Ovary (tissue), 9 donors: Measurements from ENCODE around the gene TEDC2. TPM values are rescaled to one million over a fixed set of nuclear protein-coding genes. Genes with fewer than 3 reads are reported as not detected.

ENCODE experiments used
- DNase-seq, 5 donors: peaks; one replicate each; pipeline ENCODE4 v3.0.0-alpha.2; 2019 to 2020
- H3K27ac ChIP-seq, 2 donors: fragments of 200-600 bp; one replicate each; pipeline versions ENCODE4 v1.5.1 to v1.8.0; 2019 to 2022
- H3K27me3 ChIP-seq: fragments of 200-600 bp; one replicate; pipeline ENCODE4 v1.8.0; 2022
- H3K36me3 ChIP-seq: fragments of 200-600 bp; sonication (generic); one replicate; pipeline ENCODE4 v1.5.1; 2019
- H3K4me1 ChIP-seq: one replicate; pipeline ENCODE4 v1.8.1; 2013; ENCODE audit warnings: mild to moderate bottlenecking, moderate library complexity; ENCODE audit not compliant: insufficient read depth
- H3K4me3 ChIP-seq: fragments of 200-600 bp; sonication (generic); one replicate; pipeline ENCODE4 v1.5.1; 2017
- H3K9me3 ChIP-seq, 2 donors: fragments of 200-600 bp in 1 of 2; sonication (generic) in 1 of 2; one replicate each; pipeline versions ENCODE4 v1.5.1 to v1.8.1; 2013 to 2019; ENCODE audit warnings: mild to moderate bottlenecking in 1 of 2, moderate library complexity in 1 of 2
- CTCF ChIP-seq, 3 donors: fragments of 450-650 bp in 2 of 3; fragments of 200-600 bp in 1 of 3; IDR thresholded peaks; one replicate each; pipeline versions ENCODE4 v1.5.1 to v1.8.0; 2016 to 2022; ENCODE audit warnings: antibody characterized with exemption in 3 of 3, mild to moderate bottlenecking in 1 of 3
- EP300 ChIP-seq: sonication (generic); formaldehyde crosslinking; IDR thresholded peaks from one replicate; pipeline ENCODE4 v1.6.1; 2017; ENCODE audit warnings: antibody characterized with exemption
- POLR2A ChIP-seq: fragments of 450-650 bp; IDR thresholded peaks from one replicate; pipeline ENCODE4 v1.6.1; 2017; ENCODE audit warnings: antibody characterized with exemption, mild to moderate bottlenecking, moderate library complexity
- WGBS, 3 donors: extraction: QIAGEN DNeasy Blood & Tissue Kit in 1 of 3; methylation state at CpG; one replicate each; pipeline versions ENCODE4 v1.1.5 to v1.1.7; 2013 to 2017; 5-methylcytosine and 5-hydroxymethylcytosine counted together
- intact Hi-C, 4 donors: fragments of 100-400 bp; cut with DNase I; formaldehyde crosslinking; loops; one replicate each; pipeline versions ENCODE4 v1.11.0 to v1.15.1; 2022 to 2023
- polyA plus RNA-seq, 2 donors: library from polyadenylated mRNA; stranded (reverse); fragments of 200-250 nt in 1 of 2; fragments of 350-450 nt in 1 of 2; fragmentation: Illumina TruSeq in 1 of 2; extraction: RNeasy Lipid Tissue Mini Kit (QIAGEN cat#74804) in 1 of 2; gene quantifications; one replicate each; pipeline ENCODE4 v1.2.3, GENCODE V29; 2013 to 2014
- total RNA-seq, 7 donors: library from RNA; depleted of rRNA in 2 of 7; stranded (reverse); fragments of >200 nt in 2 of 7; fragmentation: NEBNext Ultra II Directional in 3 of 7; extraction: Animal tissue kit (Norgen Biotek cat#: 25700) in 3 of 7; gene quantifications; one replicate each; pipeline versions ENCODE4 v1.1.0 to v1.2.4, GENCODE V29; 2016 to 2023
- donor health status: DM: no; HTN: no; CAD: no; lungs with moderate emphysema.
- donor health status: DM: no; HTN: no; CAD: no.
- donor health status: Bipolar disorder and iron deficiency.
- donor health status: DM: yes; HTN: yes; CAD: no.
- donor health status: DM: no; HTN: no; CAD: no.
- donor health status: DM: yes; HTN: yes; CAD: no.

Gene TEDC2
- total and polyA plus RNA-seq, 9 donors: 0.38 to 2.0 (median 1.3) TPM; not detected in 3

GRCh38 chr16:2460391-2460713 is 443 bp downstream of the TEDC2 start:
- no peak overlapping the region for H3K27ac ChIP-seq
- no peaks in the 10 kb centered on the region for H3K36me3 ChIP-seq
- peaks cover 3% of the 10 kb centered on the region for H3K4me1 ChIP-seq
- intact Hi-C loops: no loop called here
- H3K27me3 ChIP-seq: no peaks in the 10 kb centered on the region
- no peaks in the 10 kb centered on the region for H3K9me3 ChIP-seq
- no peak for DNase-seq
- WGBS, 3 donors: 3 to 10% (median 3%) methylated on average over 5 to 20 of the region's 20 CpGs
- TF ChIP-seq POLR2A: no peak
- no peak for TF ChIP-seq CTCF (IDR thresholded peaks at IDR 0.05)
- no peak for TF ChIP-seq EP300
- H3K4me3 ChIP-seq: peak overlapping the region; percentile 38

GRCh38 chr16:2460916-2461315 is 1.0 kb downstream of the TEDC2 start:
- intact Hi-C loops: no loop called here
- WGBS, 3 donors: 74 to 79% (median 74%) methylated on average over 10 to 13 of the region's 13 CpGs
- peak in 1 of 5 donors; percentile 30 for DNase-seq
- Histone ChIP-seq H3K4me3 (no peak overlapping the region), H3K36me3 (no peaks in the 10 kb centered on the region), H3K4me1 (peaks cover 3% of the 10 kb centered on the region), H3K27ac (no peak overlapping the region), H3K9me3 (no peaks in the 10 kb centered on the region), H3K27me3 (no peaks in the 10 kb centered on the region)
- TF ChIP-seq EP300: no peak
- TF ChIP-seq POLR2A: no peak
- no peak for TF ChIP-seq CTCF (IDR thresholded peaks at IDR 0.05)

GRCh38 chr16:2462031-2462866 is 2.3 kb downstream of the TEDC2 start:
- Histone ChIP-seq H3K27ac (no peak overlapping the region), H3K9me3 (no peaks in the 10 kb centered on the region), H3K27me3 (no peaks in the 10 kb centered on the region), H3K4me3 (no peak overlapping the region), H3K4me1 (peaks cover 3% of the 10 kb centered on the region), H3K36me3 (no peaks in the 10 kb centered on the region)
- 85 to 89% (median 88%) methylated on average over 19 to 23 of the region's 23 CpGs for WGBS, 3 donors
- TF ChIP-seq POLR2A (no peak), CTCF (IDR thresholded peaks at IDR 0.05) (no peak), EP300 (no peak)
- intact Hi-C loops: no loop called here
- DNase-seq: peak in 1 of 5 donors; percentile 17

GRCh38 chr16:2464333-2464732 is 4.4 kb downstream of the TEDC2 start:
- Histone ChIP-seq H3K4me3 (no peak overlapping the region), H3K9me3 (no peaks in the 10 kb centered on the region), H3K27me3 (no peaks in the 10 kb centered on the region), H3K36me3 (no peaks in the 10 kb centered on the region), H3K27ac (no peak overlapping the region), H3K4me1 (peaks cover 5% of the 10 kb centered on the region)
- TF ChIP-seq EP300 (no peak), CTCF (IDR thresholded peaks at IDR 0.05) (no peak), POLR2A (no peak)
- 62 to 68% (median 67%) methylated on average over 10 to 12 of the region's 12 CpGs for WGBS, 3 donors
- peak in 1 of 5 donors; percentile 15 for DNase-seq
- intact Hi-C loops: no loop called here
